KOPT-K1 (cell line): ENCODE data around the gene MINDY4.

Experiments used
- H3K27ac ChIP-seq: fragments of 200-600 bp; sonication (generic); 2 replicates; pipeline ENCODE4 v1.5.1; 2016; ENCODE audit warnings: antibody characterized with exemption, mild to moderate bottlenecking, low read depth, low read length; ENCODE audit not compliant: poor library complexity, severe bottlenecking
- H3K36me3 ChIP-seq: fragments of 200-600 bp; sonication (generic); 2 replicates; pipeline ENCODE4 v1.5.1; 2017; ENCODE audit warnings: antibody characterized with exemption, mild to moderate bottlenecking, low read length, moderate library complexity; ENCODE audit not compliant: insufficient read depth
- H3K9me3 ChIP-seq: fragments of 200-600 bp; sonication (generic); 2 replicates; pipeline ENCODE4 v1.5.1; 2017; ENCODE audit warnings: antibody characterized with exemption, low read length, mild to moderate bottlenecking; ENCODE audit not compliant: insufficient read depth, poor library complexity, severe bottlenecking

Gene MINDY4

GRCh38 chr7:30840141-30841024 lies 69.2 kb downstream of the MINDY4 start:
- Histone ChIP-seq H3K9me3 (no peaks in the 10 kb centered on the region), H3K27ac (no peak overlapping the region), H3K36me3 (no peaks in the 10 kb centered on the region)

GRCh38 chr7:30841025-30841735 lies 70.0 kb downstream of the MINDY4 start:
- H3K9me3 ChIP-seq = no peaks in the 10 kb centered on the region
- no peaks in the 10 kb centered on the region for H3K36me3 ChIP-seq
- H3K27ac ChIP-seq = no peak overlapping the region

GRCh38 chr7:30841801-30842541 lies 70.8 kb downstream of the MINDY4 start:
- no peaks in the 10 kb centered on the region for H3K9me3 ChIP-seq
- H3K27ac ChIP-seq = no peak overlapping the region
- no peaks in the 10 kb centered on the region for H3K36me3 ChIP-seq

GRCh38 chr7:30842542-30843451 lies 71.6 kb downstream of the MINDY4 start:
- H3K36me3 ChIP-seq = no peaks in the 10 kb centered on the region
- no peak overlapping the region for H3K27ac ChIP-seq
- no peaks in the 10 kb centered on the region for H3K9me3 ChIP-seq

- Histone ChIP-seq H3K9me3 (no peaks in the 10 kb centered on the region), H3K36me3 (no peaks in the 10 kb centered on the region), H3K27ac (no peak overlapping the region)
Measured at GRCh38 chr7:30843741-30844482, 72.7 kb downstream of the MINDY4 start.

- Histone ChIP-seq H3K36me3 (no peaks in the 10 kb centered on the region), H3K27ac (no peak overlapping the region), H3K9me3 (no peaks in the 10 kb centered on the region)
Measured at GRCh38 chr7:30844483-30844874, 73.3 kb downstream of the MINDY4 start.

GRCh38 chr7:30844916-30845315 lies 73.7 kb downstream of the MINDY4 start:
- H3K27ac ChIP-seq = no peak overlapping the region

GRCh38 chr7:30845426-30846135 lies 74.4 kb downstream of the MINDY4 start:
- no peak overlapping the region for H3K27ac ChIP-seq
- H3K9me3 ChIP-seq = no peaks in the 10 kb centered on the region

More at GRCh38 chr7:30844916-30845315, 73.7 kb downstream of the MINDY4 start:
- Histone ChIP-seq H3K9me3 (no peaks in the 10 kb centered on the region), H3K36me3 (no peaks in the 10 kb centered on the region)

GRCh38 chr7:30846378-30846777 lies 75.2 kb downstream of the MINDY4 start:
- Histone ChIP-seq H3K27ac (no peak overlapping the region), H3K9me3 (no peaks in the 10 kb centered on the region), H3K36me3 (no peaks in the 10 kb centered on the region)

More at GRCh38 chr7:30845426-30846135, 74.4 kb downstream of the MINDY4 start:
- no peaks in the 10 kb centered on the region for H3K36me3 ChIP-seq

- H3K9me3 ChIP-seq = no peaks in the 10 kb centered on the region
- H3K36me3 ChIP-seq = no peaks in the 10 kb centered on the region
- no peak overlapping the region for H3K27ac ChIP-seq
Measured at GRCh38 chr7:30848121-30848855, 77.1 kb downstream of the MINDY4 start.

GRCh38 chr7:30849565-30849964 lies 78.3 kb downstream of the MINDY4 start:
- no peaks in the 10 kb centered on the region for H3K36me3 ChIP-seq
- no peak overlapping the region for H3K27ac ChIP-seq
- no peaks in the 10 kb centered on the region for H3K9me3 ChIP-seq

GRCh38 chr7:30850426-30850825 lies 79.2 kb downstream of the MINDY4 start:
- H3K27ac ChIP-seq = no peak overlapping the region
- no peaks in the 10 kb centered on the region for H3K36me3 ChIP-seq
- no peaks in the 10 kb centered on the region for H3K9me3 ChIP-seq
